Panc1 (cell line): ENCODE data around the gene RNF135. TPM values are rescaled to one million over a fixed set of nuclear protein-coding genes. Genes with fewer than 3 reads are reported as not detected.
"Not testable (repeated sequence)": the region's sequence is repeated elsewhere in the genome, so short reads cannot be mapped to it uniquely, and the experiment has no call there.

Experiments
- ATAC-seq: fragments of 200-7000 bp; cut with Tn5 transposase; 2 replicates; pipeline ENCODE4 v1.9.1; 2020; ENCODE audit warnings: mild to moderate bottlenecking, moderate library complexity
- BruUV-seq: library from RNA; stranded (reverse); fragments of 400-500 nt; replicated peaks from 2 replicates; lab custom pipeline; 2021; lab: Mats Ljungman, UMichigan
- CTCF ChIA-PET: fragments of 300-600 bp; sonication (Branson Sonifier 250); formaldehyde crosslinking; loops from one replicate; lab custom pipeline; 2022; ENCODE audit warnings: antibody characterized with exemption; lab: Charles Lee
- POLR2A ChIA-PET: fragments of 300-600 bp; sonication (Branson Sonifier 250); formaldehyde crosslinking; loops from one replicate; lab custom pipeline; 2022; ENCODE audit warnings: antibody characterized with exemption; lab: Charles Lee
- DNase-seq: peaks from one replicate; pipeline ENCODE4 v3.0.0-alpha.2; 2010; ENCODE audit warnings: low read depth, low spot score
- H3K27ac ChIP-seq: 2 replicates; pipeline ENCODE4 v1.5.1; 2011; ENCODE audit warnings: mild to moderate bottlenecking, low read length, inconsistent platforms
- H3K27me3 ChIP-seq: fragments of 200-500 bp; sonication (Bioruptor generic); 2 replicates; pipeline ENCODE4 v1.6.0; 2014; ENCODE audit warnings: low read length, inconsistent platforms; ENCODE audit not compliant: control insufficient read depth, insufficient read depth
- H3K36me3 ChIP-seq: fragments of 200-500 bp; sonication (Bioruptor generic); 2 replicates; pipeline ENCODE4 v1.5.1; 2014; ENCODE audit warnings: inconsistent platforms, mild to moderate bottlenecking, low read length, moderate library complexity; ENCODE audit not compliant: control insufficient read depth, insufficient read depth
- H3K4me1 ChIP-seq: 2 replicates; pipeline ENCODE4 v1.5.1; 2011; ENCODE audit warnings: inconsistent platforms, mild to moderate bottlenecking, low read length, moderate library complexity; ENCODE audit not compliant: control insufficient read depth, insufficient read depth
- H3K4me3 ChIP-seq, 2 experiments: 2 replicates each; pipeline ENCODE4 v1.5.1; 2011 to 2012; ENCODE audit warnings: low read depth in 2 of 2, low read length in 2 of 2, mild to moderate bottlenecking in 2 of 2, inconsistent platforms in 1 of 2, moderate library complexity in 1 of 2
- H3K9me3 ChIP-seq: fragments of 200-500 bp; sonication (Bioruptor generic); 2 replicates; pipeline ENCODE4 v1.5.1; 2014; ENCODE audit warnings: low read depth, mild to moderate bottlenecking, inconsistent platforms, low read length, moderate library complexity; ENCODE audit not compliant: control insufficient read depth, insufficient read depth
- CTCF ChIP-seq: fragments of 450-650 bp; IDR thresholded peaks from 2 replicates; pipeline ENCODE4 v1.5.1; 2017; ENCODE audit warnings: mild to moderate bottlenecking
- POLR2AphosphoS5 ChIP-seq: IDR thresholded peaks from 2 replicates; pipeline ENCODE4 v1.6.1; 2012; ENCODE audit warnings: mild to moderate bottlenecking, low read depth, low read length, moderate library complexity
- REST ChIP-seq, 2 experiments: IDR thresholded peaks; 2 replicates each; pipeline ENCODE4 v1.6.1; 2011 to 2012; ENCODE audit warnings: low read depth in 2 of 2, control low read depth in 1 of 2, low read length in 1 of 2, mild to moderate bottlenecking in 1 of 2, moderate library complexity in 1 of 2; ENCODE audit not compliant: insufficient read depth in 1 of 2
- SIN3A ChIP-seq: IDR thresholded peaks from 2 replicates; pipeline ENCODE4 v1.6.1; 2012; ENCODE audit warnings: low read depth, mild to moderate bottlenecking, low read length, moderate library complexity, borderline replicate concordance; ENCODE audit not compliant: insufficient read depth
- TCF7L2 ChIP-seq: IDR thresholded peaks from 2 replicates; pipeline ENCODE4 v1.6.1; 2011; ENCODE audit warnings: mild to moderate bottlenecking, low read depth, low read length, inconsistent platforms
- in situ Hi-C: cut with HindIII; loops from 2 replicates; pipeline ENCODE4 v1.10.0; 2016; ENCODE audit warnings: low sequenced_read_pairs, low pct_unique_long_range_greater_than_20kb
- intact Hi-C: fragments of 100-400 bp; cut with micrococcal nuclease; formaldehyde crosslinking; loops from one replicate; pipeline ENCODE4 v1.10.0; 2022; ENCODE audit not compliant: unreplicated experiment
- total RNA-seq: library from RNA; stranded (reverse); gene quantifications from one replicate; pipeline ENCODE4 v1.2.1, GENCODE V29; 2021; ENCODE audit not compliant: unreplicated experiment

RNF135 gene
- total RNA-seq, 1 experiment from 2014 or later = 41.8 TPM

GRCh38 chr17:30969989-30970830 is 629 bp upstream of the RNF135 start:
- Histone ChIP-seq H3K27me3 (no peaks in the 10 kb centered on the region), H3K4me1 (peaks cover 14% of the 10 kb centered on the region; the same call in 1 of the 2 replicates), H3K36me3 (no peaks in the 10 kb centered on the region), H3K4me3 (peak overlapping the region; percentile 62 to 97), H3K27ac (peak overlapping the region; percentile 96), H3K9me3 (no peaks in the 10 kb centered on the region)
- TSS peak; percentile 95 for BruUV-seq
- in situ Hi-C loops (no loop called here), intact Hi-C loops (loop anchor here (2.0 to 5.0 kb wide), 2 partner anchors 19 to 63 kb away; partner anchors contain the start of gene TEFM)
- ChIA-PET POLR2A (interaction anchor here (0.5 to 1.0 kb wide), 2 partner anchors 94 to 134 kb away, joined by 4 to 13 read pairs; no protein-coding TSS in a partner anchor), CTCF (no interaction called here)
- ATAC-seq = peak; percentile 15
- TF ChIP-seq TCF7L2 = no peak
- DNase-seq = no peak

- DNase-seq = no peak
- no peaks in the 10 kb centered on the region for H3K9me3 ChIP-seq
- H3K27me3 ChIP-seq = no peaks in the 10 kb centered on the region
- H3K4me3 ChIP-seq = no peak overlapping the region
- no peaks in the 10 kb centered on the region; the same call in 1 of the 2 replicates for H3K4me1 ChIP-seq
- no peaks in the 10 kb centered on the region for H3K36me3 ChIP-seq
- in situ Hi-C loops = no loop called here
- POLR2A ChIA-PET = no interaction called here
- no peak overlapping the region for H3K27ac ChIP-seq
- no TSS peak for BruUV-seq
- intact Hi-C loops = no loop called here
- TF ChIP-seq TCF7L2 = no peak
- no peak for TF ChIP-seq REST (IDR thresholded peaks at IDR 0.05; ENCODE audit: insufficient read depth in 1 of 2, low read depth in 2 of 2, low read length in 1 of 2)
- no peak for TF ChIP-seq POLR2AphosphoS5
- no peak for TF ChIP-seq CTCF
- TF ChIP-seq SIN3A = no peak
- CTCF ChIA-PET = interaction anchor here (0.5 kb wide), 1 partner anchor 21 kb away, joined by 5 read pairs; no protein-coding TSS in a partner anchor
- ATAC-seq = no peak
These were observed 4.4 kb downstream of the RNF135 start for GRCh38 chr17:30975042-30975820.

- H3K27ac ChIP-seq, DNase-seq, CTCF ChIA-PET, H3K36me3 ChIP-seq, in situ Hi-C loops, BruUV-seq, H3K4me3 ChIP-seq, POLR2A ChIA-PET, H3K9me3 ChIP-seq, H3K4me1 ChIP-seq, H3K27me3 ChIP-seq, intact Hi-C loops, ATAC-seq: not testable (repeated sequence)
These were observed 9.1 kb downstream of the RNF135 start for GRCh38 chr17:30979919-30980318.
